ENCODE data around the gene GRAP2. TPM values are rescaled to one million over a fixed set of nuclear protein-coding genes. Genes with fewer than 3 reads are reported as not detected.

The GRAP2 gene
- total RNA-seq, 1 donor = not detected

DNA sequence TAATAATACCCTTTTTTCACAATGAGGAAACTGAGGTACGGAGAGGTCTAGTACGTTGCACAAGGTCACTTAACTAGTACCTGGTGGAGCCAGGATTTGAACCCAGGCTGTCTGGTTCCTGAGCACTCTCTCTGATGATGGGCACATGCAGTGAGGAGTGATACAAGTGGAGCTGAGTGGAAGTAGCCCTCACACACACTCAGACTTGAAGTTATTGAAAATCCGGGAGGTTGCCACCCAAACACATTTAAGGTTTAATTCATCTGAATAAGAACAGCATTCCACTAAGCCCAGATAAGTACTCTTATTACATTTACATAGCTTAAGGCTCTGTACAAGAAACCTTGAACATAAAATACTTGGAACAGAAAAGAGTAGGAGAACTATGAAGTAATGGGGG, 4.8 kb downstream of the GRAP2 start:
- no peaks in the 10 kb centered on the region for H3K79me2 ChIP-seq (ENCODE audit: insufficient read depth, low read length)
- no peaks in the 10 kb centered on the region for H4K20me1 ChIP-seq (ENCODE audit: insufficient read depth, low read length)
- no peak overlapping the region for H3K4me2 ChIP-seq (ENCODE audit: insufficient read depth, low read length)
- DNase-seq (ENCODE audit: insufficient read length, low spot score, missing footprints) = no peak
- peaks cover 22% of the 10 kb centered on the region for H3K27me3 ChIP-seq (ENCODE audit: insufficient read depth, low read length)
- H2AFZ ChIP-seq (ENCODE audit: low read length) = no peak overlapping the region
- no peaks in the 10 kb centered on the region for H3K36me3 ChIP-seq (ENCODE audit: insufficient read depth, low read length)
- H3K4me1 ChIP-seq (ENCODE audit: insufficient read depth, low read length) = no peaks in the 10 kb centered on the region
- TF ChIP-seq, protein P1, sequence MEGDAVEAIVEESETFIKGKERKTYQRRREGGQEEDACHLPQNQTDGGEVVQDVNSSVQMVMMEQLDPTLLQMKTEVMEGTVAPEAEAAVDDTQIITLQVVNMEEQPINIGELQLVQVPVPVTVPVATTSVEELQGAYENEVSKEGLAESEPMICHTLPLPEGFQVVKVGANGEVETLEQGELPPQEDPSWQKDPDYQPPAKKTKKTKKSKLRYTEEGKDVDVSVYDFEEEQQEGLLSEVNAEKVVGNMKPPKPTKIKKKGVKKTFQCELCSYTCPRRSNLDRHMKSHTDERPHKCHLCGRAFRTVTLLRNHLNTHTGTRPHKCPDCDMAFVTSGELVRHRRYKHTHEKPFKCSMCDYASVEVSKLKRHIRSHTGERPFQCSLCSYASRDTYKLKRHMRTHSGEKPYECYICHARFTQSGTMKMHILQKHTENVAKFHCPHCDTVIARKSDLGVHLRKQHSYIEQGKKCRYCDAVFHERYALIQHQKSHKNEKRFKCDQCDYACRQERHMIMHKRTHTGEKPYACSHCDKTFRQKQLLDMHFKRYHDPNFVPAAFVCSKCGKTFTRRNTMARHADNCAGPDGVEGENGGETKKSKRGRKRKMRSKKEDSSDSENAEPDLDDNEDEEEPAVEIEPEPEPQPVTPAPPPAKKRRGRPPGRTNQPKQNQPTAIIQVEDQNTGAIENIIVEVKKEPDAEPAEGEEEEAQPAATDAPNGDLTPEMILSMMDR (IDR thresholded peaks at IDR 0.05; ENCODE audit: extremely low read depth, low read depth, low read length) = no peak
- no peak overlapping the region for H3K27ac ChIP-seq (ENCODE audit: low read depth, low read length)
- no peak overlapping the region for H3K4me3 ChIP-seq (ENCODE audit: insufficient read depth, low read length)
- no peaks in the 10 kb centered on the region for H3K9me3 ChIP-seq (ENCODE audit: low read depth, low read length)

- Histone ChIP-seq H2AFZ (ENCODE audit: low read length) (no peak overlapping the region), H4K20me1 (ENCODE audit: insufficient read depth, low read length) (no peaks in the 10 kb centered on the region), H3K4me2 (ENCODE audit: insufficient read depth, low read length) (no peak overlapping the region), H3K27me3 (ENCODE audit: insufficient read depth, low read length) (peaks cover 18% of the 10 kb centered on the region), H3K79me2 (ENCODE audit: insufficient read depth, low read length) (no peaks in the 10 kb centered on the region), H3K36me3 (ENCODE audit: insufficient read depth, low read length) (no peaks in the 10 kb centered on the region), H3K4me3 (ENCODE audit: insufficient read depth, low read length) (no peak overlapping the region), H3K9me3 (ENCODE audit: low read depth, low read length) (no peaks in the 10 kb centered on the region), H3K4me1 (ENCODE audit: insufficient read depth, low read length) (no peaks in the 10 kb centered on the region), H3K27ac (ENCODE audit: low read depth, low read length) (no peak overlapping the region)
- DNase-seq (ENCODE audit: insufficient read length, low spot score, missing footprints) = no peak
- TF ChIP-seq, protein P1 (IDR thresholded peaks at IDR 0.05; ENCODE audit: extremely low read depth, low read depth, low read length) = no peak
Measured at GRCh38 chr22:39906207-39906606, 5.3 kb downstream of the GRAP2 start.

DNA sequence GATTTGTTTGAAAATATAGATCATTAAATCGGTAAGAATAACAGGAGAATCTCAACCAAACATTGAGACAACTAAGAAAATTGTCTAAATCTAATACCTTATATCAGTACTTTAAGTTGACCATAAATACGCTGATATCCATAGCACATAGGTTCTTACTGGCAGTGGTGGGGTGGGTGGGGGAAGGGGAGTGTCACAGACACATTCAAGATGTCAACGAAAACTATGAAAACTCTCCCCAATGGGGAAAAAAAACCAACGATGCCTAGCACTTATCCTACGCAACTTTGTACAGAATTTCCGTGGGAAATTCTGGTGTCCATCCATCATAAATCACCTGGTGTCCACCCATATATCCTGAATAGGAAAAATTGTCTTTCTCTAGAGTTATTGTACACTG, 6.2 kb downstream of the GRAP2 start:
- no peaks in the 10 kb centered on the region for H3K79me2 ChIP-seq (ENCODE audit: insufficient read depth, low read length)
- H3K36me3 ChIP-seq (ENCODE audit: insufficient read depth, low read length) = no peaks in the 10 kb centered on the region
- TF ChIP-seq, protein P1 (IDR thresholded peaks at IDR 0.05; ENCODE audit: extremely low read depth, low read depth, low read length) = no peak
- no peaks in the 10 kb centered on the region for H3K9me3 ChIP-seq (ENCODE audit: low read depth, low read length)
- no peak overlapping the region for H3K4me2 ChIP-seq (ENCODE audit: insufficient read depth, low read length)
- DNase-seq (ENCODE audit: insufficient read length, low spot score, missing footprints) = no peak
- H3K4me3 ChIP-seq (ENCODE audit: insufficient read depth, low read length) = no peak overlapping the region
- no peak overlapping the region for H2AFZ ChIP-seq (ENCODE audit: low read length)
- no peak overlapping the region for H3K27ac ChIP-seq (ENCODE audit: low read depth, low read length)
- peaks cover 11% of the 10 kb centered on the region for H3K27me3 ChIP-seq (ENCODE audit: insufficient read depth, low read length)
- H4K20me1 ChIP-seq (ENCODE audit: insufficient read depth, low read length) = no peaks in the 10 kb centered on the region
- no peaks in the 10 kb centered on the region for H3K4me1 ChIP-seq (ENCODE audit: insufficient read depth, low read length)

DNA sequence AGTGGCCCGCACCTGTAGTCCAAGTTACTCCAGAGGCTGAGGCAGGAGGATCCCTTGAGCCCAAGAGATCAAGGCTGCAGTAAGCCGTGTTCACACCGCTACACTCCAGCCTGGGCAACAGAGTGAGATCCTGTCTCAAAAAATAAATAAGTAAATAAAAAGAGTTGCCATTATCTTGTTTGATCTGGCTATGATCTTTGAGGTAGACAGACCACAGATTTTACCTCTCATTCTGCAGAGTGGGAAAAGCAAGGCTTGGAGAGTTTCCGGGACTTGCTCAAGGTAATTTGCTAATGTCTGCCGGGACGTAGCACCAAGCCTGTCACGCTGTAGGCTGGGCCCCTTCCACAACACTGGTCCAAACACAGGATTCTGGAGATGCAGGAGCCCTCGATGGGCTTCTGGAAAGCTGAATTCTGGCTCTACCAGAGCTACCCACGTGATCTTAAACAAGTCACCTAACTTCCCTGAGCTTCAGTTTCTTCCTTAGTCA, 6.8 kb downstream of the GRAP2 start:
- no peaks in the 10 kb centered on the region for H3K79me2 ChIP-seq (ENCODE audit: insufficient read depth, low read length)
- H3K27ac ChIP-seq (ENCODE audit: low read depth, low read length) = no peak overlapping the region
- H3K4me2 ChIP-seq (ENCODE audit: insufficient read depth, low read length) = no peak overlapping the region
- H2AFZ ChIP-seq (ENCODE audit: low read length) = no peak overlapping the region
- peaks cover 10% of the 10 kb centered on the region for H3K27me3 ChIP-seq (ENCODE audit: insufficient read depth, low read length)
- no peak for DNase-seq (ENCODE audit: insufficient read length, low spot score, missing footprints)
- no peak overlapping the region for H3K4me3 ChIP-seq (ENCODE audit: insufficient read depth, low read length)
- no peaks in the 10 kb centered on the region for H4K20me1 ChIP-seq (ENCODE audit: insufficient read depth, low read length)
- no peaks in the 10 kb centered on the region for H3K4me1 ChIP-seq (ENCODE audit: insufficient read depth, low read length)
- no peaks in the 10 kb centered on the region for H3K36me3 ChIP-seq (ENCODE audit: insufficient read depth, low read length)
- TF ChIP-seq, protein P1 (IDR thresholded peaks at IDR 0.05; ENCODE audit: extremely low read depth, low read depth, low read length) = no peak
- H3K9me3 ChIP-seq (ENCODE audit: low read depth, low read length) = no peaks in the 10 kb centered on the region
